ENCODE results near the gene ATG9B.
A peak's percentile ranks its signal among the peaks of the same experiment; 100 is the strongest.

ATG9B gene

GRCh38 chr7:150992051-150992640, 32.1 kb downstream of the ATG9B start:
- Histone ChIP-seq H3K4me1 (ENCODE audit: insufficient read depth, low read length, poor library complexity, severe bottlenecking) (peaks cover 23% of the 10 kb centered on the region), H3K9me2 (replicated peaks; ENCODE audit: low read depth, low read length) (no peaks in the 10 kb centered on the region), H3K79me2 (ENCODE audit: insufficient read depth, low read length) (no peaks in the 10 kb centered on the region), H3K9ac (ENCODE audit: low read depth, low read length, poor library complexity, severe bottlenecking) (no peak overlapping the region), H3F3A (ENCODE audit: low read depth) (no peaks in the 10 kb centered on the region; the same call in 1 of the 2 replicates), H3K9me3 (ENCODE audit: insufficient read depth, low read depth, low read length) (no peaks in the 10 kb centered on the region), H3K36me3 (ENCODE audit: insufficient read depth, low read length) (no peaks in the 10 kb centered on the region), H3K4me3 (ENCODE audit: low read length, poor library complexity, severe bottlenecking) (no peak overlapping the region), H3K27me3 (ENCODE audit: insufficient read depth, low read length, poor library complexity, severe bottlenecking) (no peaks in the 10 kb centered on the region), H4K20me1 (ENCODE audit: insufficient read depth, low read length, poor library complexity, severe bottlenecking) (no peaks in the 10 kb centered on the region), H2AFZ (ENCODE audit: low read length) (no peak overlapping the region), H3K4me2 (ENCODE audit: low read depth, low read length, poor library complexity, severe bottlenecking) (no peak overlapping the region)
- TF ChIP-seq EZH2phosphoT487 (IDR thresholded peaks at IDR 0.05; ENCODE audit: borderline replicate concordance): no peak
- TF ChIP-seq, protein P1, sequence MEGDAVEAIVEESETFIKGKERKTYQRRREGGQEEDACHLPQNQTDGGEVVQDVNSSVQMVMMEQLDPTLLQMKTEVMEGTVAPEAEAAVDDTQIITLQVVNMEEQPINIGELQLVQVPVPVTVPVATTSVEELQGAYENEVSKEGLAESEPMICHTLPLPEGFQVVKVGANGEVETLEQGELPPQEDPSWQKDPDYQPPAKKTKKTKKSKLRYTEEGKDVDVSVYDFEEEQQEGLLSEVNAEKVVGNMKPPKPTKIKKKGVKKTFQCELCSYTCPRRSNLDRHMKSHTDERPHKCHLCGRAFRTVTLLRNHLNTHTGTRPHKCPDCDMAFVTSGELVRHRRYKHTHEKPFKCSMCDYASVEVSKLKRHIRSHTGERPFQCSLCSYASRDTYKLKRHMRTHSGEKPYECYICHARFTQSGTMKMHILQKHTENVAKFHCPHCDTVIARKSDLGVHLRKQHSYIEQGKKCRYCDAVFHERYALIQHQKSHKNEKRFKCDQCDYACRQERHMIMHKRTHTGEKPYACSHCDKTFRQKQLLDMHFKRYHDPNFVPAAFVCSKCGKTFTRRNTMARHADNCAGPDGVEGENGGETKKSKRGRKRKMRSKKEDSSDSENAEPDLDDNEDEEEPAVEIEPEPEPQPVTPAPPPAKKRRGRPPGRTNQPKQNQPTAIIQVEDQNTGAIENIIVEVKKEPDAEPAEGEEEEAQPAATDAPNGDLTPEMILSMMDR (conservative IDR thresholded peaks at IDR 0.05; ENCODE audit: low read length): no peak

GRCh38 chr7:150990416-150991186, 33.7 kb downstream of the ATG9B start, which contains the start of gene NOS3:
NOS3 (plus strand) TSS chr7:150991017; CDS start chr7:150993804, 2,787 bp downstream.
- Histone ChIP-seq H2AFZ (ENCODE audit: low read length) (no peak within 1 kb of the TSS), H3K27me3 (ENCODE audit: insufficient read depth, low read length, poor library complexity, severe bottlenecking) (no peaks in the 10 kb centered on the region), H3K9me2 (replicated peaks; ENCODE audit: low read depth, low read length) (no peaks in the 10 kb centered on the region), H3K4me2 (ENCODE audit: low read depth, low read length, poor library complexity, severe bottlenecking) (no peak within 1 kb of the TSS), H3K9me3 (ENCODE audit: insufficient read depth, low read depth, low read length) (no peaks in the 10 kb centered on the region), H3K36me3 (ENCODE audit: insufficient read depth, low read length) (no peaks in the 10 kb centered on the region), H3K9ac (ENCODE audit: low read depth, low read length, poor library complexity, severe bottlenecking) (no peak within 1 kb of the TSS), H3K79me2 (ENCODE audit: insufficient read depth, low read length) (no peaks in the 10 kb centered on the region), H3K4me1 (ENCODE audit: insufficient read depth, low read length, poor library complexity, severe bottlenecking) (peaks cover 23% of the 10 kb centered on the region), H3K4me3 (ENCODE audit: low read length, poor library complexity, severe bottlenecking) (no peak within 1 kb of the TSS), H4K20me1 (ENCODE audit: insufficient read depth, low read length, poor library complexity, severe bottlenecking) (no peaks in the 10 kb centered on the region), H3F3A (ENCODE audit: low read depth) (no peaks in the 10 kb centered on the region; the same call in 1 of the 2 replicates)
- TF ChIP-seq EZH2phosphoT487 (IDR thresholded peaks at IDR 0.05; ENCODE audit: borderline replicate concordance): no peak
- TF ChIP-seq, protein P1 (conservative IDR thresholded peaks at IDR 0.05; ENCODE audit: low read length): no peak

- no peak for TF ChIP-seq EZH2phosphoT487 (IDR thresholded peaks at IDR 0.05; ENCODE audit: borderline replicate concordance)
- TF ChIP-seq, protein P1 (conservative IDR thresholded peaks at IDR 0.05; ENCODE audit: low read length): no peak
Observed at GRCh38 chr7:150989456-150989855, 34.8 kb downstream of the ATG9B start.

More at GRCh38 chr7:150989456-150989855, 34.8 kb downstream of the ATG9B start:
- Histone ChIP-seq H4K20me1 (ENCODE audit: insufficient read depth, low read length, poor library complexity, severe bottlenecking) (no peaks in the 10 kb centered on the region), H3F3A (ENCODE audit: low read depth) (no peaks in the 10 kb centered on the region), H3K9me2 (replicated peaks; ENCODE audit: low read depth, low read length) (no peaks in the 10 kb centered on the region), H2AFZ (ENCODE audit: low read length) (no peak overlapping the region), H3K9me3 (ENCODE audit: insufficient read depth, low read depth, low read length) (no peaks in the 10 kb centered on the region), H3K27me3 (ENCODE audit: insufficient read depth, low read length, poor library complexity, severe bottlenecking) (no peaks in the 10 kb centered on the region), H3K4me2 (ENCODE audit: low read depth, low read length, poor library complexity, severe bottlenecking) (peak overlapping the region; percentile 63), H3K4me1 (ENCODE audit: insufficient read depth, low read length, poor library complexity, severe bottlenecking) (peaks cover 22% of the 10 kb centered on the region), H3K36me3 (ENCODE audit: insufficient read depth, low read length) (no peaks in the 10 kb centered on the region), H3K9ac (ENCODE audit: low read depth, low read length, poor library complexity, severe bottlenecking) (peak overlapping the region; percentile 35), H3K4me3 (ENCODE audit: low read length, poor library complexity, severe bottlenecking) (no peak overlapping the region), H3K79me2 (ENCODE audit: insufficient read depth, low read length) (no peaks in the 10 kb centered on the region)
